Measurements from ENCODE around the gene IGSF6.
"Not testable (repeated sequence)": the region's sequence is repeated elsewhere in the genome, so short reads cannot be mapped to it uniquely, and the experiment has no call there.

IGSF6 gene

GRCh38 chr16:21628121-21628726, 24.2 kb downstream of the IGSF6 start:
- DNase-seq = no peak

- DNase-seq = peak; percentile 74
Observed at GRCh38 chr16:21626659-21627277, 25.6 kb downstream of the IGSF6 start.

DNA sequence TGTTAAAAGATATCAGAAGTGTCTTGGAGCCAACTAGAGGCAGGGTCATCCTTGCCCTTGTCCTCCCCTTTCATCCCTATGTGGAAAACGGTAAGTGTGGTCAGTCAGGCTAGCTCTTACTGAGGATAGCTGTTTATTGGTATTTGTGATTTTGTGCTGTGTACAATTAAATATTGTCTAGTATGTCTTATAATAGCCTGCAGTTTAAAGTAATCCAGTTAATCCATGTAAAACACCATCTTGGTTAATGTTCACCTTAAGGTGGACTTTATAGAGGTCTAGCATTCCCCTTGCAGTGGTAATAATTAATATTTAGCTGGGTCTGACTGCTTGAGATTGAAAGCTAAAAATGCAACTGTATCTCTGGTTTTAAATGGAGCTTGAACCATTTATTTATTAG, 27.4 kb downstream of the IGSF6 start:
- DNase-seq = no peak

DNA sequence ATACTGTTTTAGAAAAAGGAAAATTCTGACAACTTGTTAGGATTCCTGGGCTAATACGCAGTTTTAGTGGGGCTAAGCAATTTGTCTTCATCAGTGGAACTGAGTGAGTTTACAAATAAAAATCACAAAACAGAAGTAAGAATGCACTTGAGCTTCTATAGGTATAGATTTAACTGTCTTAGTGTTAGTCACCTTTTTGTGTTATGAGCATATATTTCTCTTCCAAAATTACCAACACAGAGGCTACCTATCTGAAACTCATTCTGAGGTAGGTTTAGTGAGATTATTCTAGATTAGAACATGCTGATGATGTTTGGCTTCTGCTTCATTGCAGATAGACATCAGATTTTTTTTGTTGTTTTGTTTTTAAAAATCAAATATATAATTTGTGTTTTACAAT, 29.9 kb downstream of the IGSF6 start:
- DNase-seq = no peak

- DNase-seq = no peak
Observed at GRCh38 chr16:21620592-21620991, 31.8 kb downstream of the IGSF6 start.

GRCh38 chr16:21619765-21620425, 32.5 kb downstream of the IGSF6 start:
- DNase-seq = no peak

DNA sequence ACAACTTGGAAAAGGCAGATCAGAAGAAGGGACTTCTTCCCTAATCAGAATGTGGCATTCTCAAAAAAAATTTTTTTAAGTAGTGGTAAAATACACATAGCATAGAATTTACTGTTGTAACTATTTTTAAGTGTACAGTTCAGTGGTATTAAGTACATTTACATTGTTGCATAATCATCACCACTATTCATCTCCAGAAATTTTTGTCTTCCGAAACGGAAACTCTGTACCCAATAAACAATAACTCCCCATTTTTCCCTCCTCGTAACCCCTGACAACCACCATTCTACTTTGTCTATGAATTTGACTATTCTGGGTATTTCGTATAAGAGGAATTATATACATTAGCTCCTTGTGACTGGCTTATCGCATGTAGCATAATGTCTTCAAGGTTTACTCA, 34.1 kb downstream of the IGSF6 start:
- DNase-seq = no peak

DNA sequence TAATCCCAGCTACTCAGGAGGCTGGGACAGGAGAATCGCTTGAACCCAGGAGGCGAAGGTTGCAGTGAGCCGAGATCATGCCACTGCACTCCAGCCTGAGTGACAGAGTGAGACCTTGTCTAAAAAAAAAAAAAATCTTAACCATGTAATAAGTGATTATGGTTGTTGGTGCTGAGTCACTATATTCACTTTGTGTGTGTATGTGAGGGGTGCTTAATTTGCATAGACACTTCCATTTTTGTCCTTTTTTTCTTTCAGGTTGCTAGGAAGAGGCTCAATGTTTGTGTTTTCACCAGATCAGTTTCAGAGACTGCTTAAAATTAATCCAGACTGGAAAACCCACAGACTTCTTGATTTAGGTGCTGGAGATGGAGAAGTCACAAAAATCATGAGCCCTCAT, 34.8 kb downstream of the IGSF6 start:
- peak; percentile 59 for DNase-seq

GRCh38 chr16:21614896-21615295, 37.5 kb downstream of the IGSF6 start:
- DNase-seq = peak; percentile 44

GRCh38 chr16:21613781-21614180, 38.6 kb downstream of the IGSF6 start:
- no peak for DNase-seq

GRCh38 chr16:21613361-21613760, 39.0 kb downstream of the IGSF6 start:
- DNase-seq = no peak

DNA sequence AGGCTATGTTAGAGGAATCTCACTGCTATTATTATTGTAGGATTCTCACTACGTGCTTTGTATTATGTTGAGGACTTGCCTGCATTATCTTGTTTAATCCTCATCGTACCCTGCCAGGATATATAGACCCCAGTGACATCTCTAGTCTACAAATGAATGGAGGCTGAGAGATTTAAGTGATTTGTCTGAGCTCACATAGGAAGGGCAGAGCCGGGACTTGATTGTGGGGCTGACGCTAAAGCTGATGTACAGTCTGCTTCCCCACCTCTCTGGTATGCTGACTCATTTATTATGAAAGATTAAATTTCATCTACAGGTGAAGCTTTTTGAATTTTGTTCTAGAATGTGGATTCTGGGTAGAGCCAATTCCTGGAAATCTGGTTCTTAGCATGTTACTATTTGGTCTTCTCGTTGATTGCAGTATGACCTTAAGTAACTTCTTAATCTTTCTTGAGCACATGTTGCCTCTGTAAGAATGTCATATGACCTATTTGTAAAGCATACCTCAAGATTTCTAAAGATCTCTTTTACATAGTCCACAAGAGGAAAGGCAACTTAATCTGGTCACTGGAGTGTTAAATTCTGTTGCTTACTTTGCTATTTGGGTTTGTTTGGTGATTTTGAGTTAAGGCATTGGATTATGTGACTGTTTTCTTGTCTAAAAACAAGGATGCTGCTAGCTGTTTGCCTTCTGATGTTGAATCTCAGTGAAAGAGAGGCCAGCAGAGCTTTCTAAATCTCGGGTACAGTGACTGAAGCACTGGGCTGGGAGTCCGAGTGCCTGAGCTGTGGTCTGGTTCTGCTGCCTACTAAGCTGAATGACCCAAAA, 40.6 kb downstream of the IGSF6 start:
- peak; percentile 89 for DNase-seq

GRCh38 chr16:21611198-21611555, 41.2 kb downstream of the IGSF6 start:
- peak; percentile 47 for DNase-seq

GRCh38 chr16:21610766-21611165, 41.6 kb downstream of the IGSF6 start:
- DNase-seq = no peak

- no peak for DNase-seq
Observed at GRCh38 chr16:21610006-21610544, 42.3 kb downstream of the IGSF6 start.

DNA sequence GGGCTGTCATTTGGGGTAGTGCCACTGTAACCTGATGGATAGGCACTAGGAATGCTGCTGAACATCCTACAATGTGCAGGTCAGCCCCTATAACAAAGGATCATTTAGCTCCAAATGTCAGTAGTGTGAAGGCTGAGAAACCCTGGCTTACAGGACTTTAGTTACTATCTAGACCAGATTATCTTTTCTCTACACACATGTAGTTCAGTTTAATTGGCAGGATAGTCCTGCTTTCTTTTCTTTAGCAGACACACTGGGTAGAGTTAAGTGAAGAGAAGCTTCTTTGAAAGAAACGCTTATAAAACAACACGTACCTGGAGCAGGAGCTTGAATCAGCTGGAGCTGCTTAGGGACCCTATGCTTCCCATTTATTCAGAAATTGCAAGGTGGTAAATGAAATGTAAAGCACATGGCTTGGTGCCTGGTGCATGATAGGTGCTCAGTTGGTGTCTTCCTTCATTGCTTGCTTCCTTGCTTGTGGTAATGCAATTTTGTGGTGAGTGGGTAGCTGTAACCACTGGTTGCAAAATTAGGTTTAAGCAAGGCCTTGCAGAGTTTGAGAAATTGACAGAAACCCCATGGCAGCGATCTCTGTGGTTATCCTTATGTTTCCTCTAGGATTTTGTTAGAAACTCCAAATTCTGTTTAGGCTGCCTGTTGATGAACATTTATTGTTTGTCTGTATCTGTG, 43.6 kb downstream of the IGSF6 start:
- DNase-seq = peak; percentile 86

DNA sequence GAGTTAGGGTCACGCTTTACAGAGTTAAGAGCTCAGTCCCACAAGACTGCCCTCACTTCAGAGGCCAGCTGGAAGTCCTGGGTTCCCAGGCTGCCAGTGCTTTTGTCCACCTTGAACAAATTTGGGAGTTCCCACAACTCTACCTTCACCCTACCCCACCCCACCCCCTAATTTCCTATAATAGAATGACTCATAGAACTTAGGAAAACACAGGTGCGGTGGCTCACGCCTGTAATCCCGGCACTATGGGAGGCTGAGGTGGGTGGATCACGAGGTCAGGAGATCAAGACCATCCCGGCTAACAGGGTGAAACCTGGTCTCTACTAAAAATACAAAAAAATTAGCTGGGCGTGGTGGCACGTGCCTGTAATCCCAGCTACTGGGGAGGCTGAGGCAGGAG, 46.6 kb downstream of the IGSF6 start:
- not testable (repeated sequence) for DNase-seq

DNA sequence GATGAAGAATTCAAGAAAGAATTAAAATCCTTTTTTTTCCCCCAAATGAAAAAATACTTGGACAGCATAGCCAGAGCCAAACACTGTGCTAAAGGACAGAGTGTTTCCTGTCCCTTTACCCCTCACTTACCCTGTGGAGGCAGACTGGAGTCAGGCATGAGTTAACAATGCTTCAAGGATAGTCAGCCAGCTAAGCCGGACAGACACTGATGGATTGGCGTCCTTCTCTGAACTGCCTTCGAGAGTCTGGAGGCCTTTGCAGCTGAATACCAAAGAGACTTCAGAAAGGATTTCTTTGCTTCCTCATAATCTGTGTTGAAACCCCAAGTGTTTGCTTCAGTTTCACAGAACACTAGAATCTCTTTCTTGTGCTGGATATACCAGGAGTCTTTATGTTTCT, 48.5 kb downstream of the IGSF6 start:
- DNase-seq = peak; percentile 24

DNA sequence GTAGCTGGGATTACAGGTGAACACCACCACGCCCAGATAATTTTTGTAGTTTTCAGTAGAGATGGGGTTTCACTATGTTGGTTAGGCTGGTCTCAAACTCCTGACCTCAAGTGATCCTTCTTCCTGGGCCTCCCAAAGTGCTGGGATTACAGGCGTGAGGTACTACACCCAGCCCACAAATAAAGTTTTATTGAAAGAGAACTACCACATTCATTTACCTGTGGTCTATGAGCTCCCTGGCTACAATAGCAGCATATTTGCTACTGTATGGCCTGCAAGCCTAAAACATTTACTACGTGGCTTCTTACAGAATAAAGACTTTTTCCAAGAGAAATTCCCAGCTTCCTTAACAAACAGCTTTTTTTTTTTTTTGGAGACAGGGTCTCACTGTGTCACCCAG, 49.6 kb downstream of the IGSF6 start:
- no peak for DNase-seq

- DNase-seq = peak; percentile 70
Observed at GRCh38 chr16:21600031-21600773, 52.2 kb downstream of the IGSF6 start.

GRCh38 chr16:21599122-21600030, 53.0 kb downstream of the IGSF6 start, which contains the start of gene METTL9:
METTL9 (plus strand) TSS chr16:21599577; CDS start chr16:21599734, 157 bp downstream.
- peak; percentile 98 for DNase-seq
